ENCODE data around the gene GPATCH8.

GRCh38 chr17:44386182-44386525 lies 117.1 kb downstream of the GPATCH8 start:
- no peak for TF ChIP-seq EZH2phosphoT487 (IDR thresholded peaks at IDR 0.05; ENCODE audit: borderline replicate concordance, low read length)
- no peak for TF ChIP-seq CTCF (conservative IDR thresholded peaks at IDR 0.05; ENCODE audit: low read depth, low read length)
- no peak for TF ChIP-seq EZH2 (IDR thresholded peaks at IDR 0.05; ENCODE audit: low read length, unreplicated experiment)

Measured in PC-3 (cell line).